ENCODE results near the gene LMBR1.

Gene LMBR1

GRCh38 chr7:156889746-156890145 is 3.2 kb downstream of the LMBR1 start:
- TF ChIP-seq POLR2AphosphoS5 (IDR thresholded peaks at IDR 0.05; ENCODE audit: low read depth, low read length) (no peak), FOXP2 (optimal IDR thresholded peaks at IDR 0.05; ENCODE audit: borderline replicate concordance, extremely low read depth, extremely low read length, insufficient read depth) (no peak), TAF1 (IDR thresholded peaks at IDR 0.05; ENCODE audit: borderline replicate concordance, insufficient read depth, low read length) (no peak), SIN3A (IDR thresholded peaks at IDR 0.05; ENCODE audit: borderline replicate concordance, insufficient read depth, low read length) (no peak)
- TF ChIP-seq, protein P1, sequence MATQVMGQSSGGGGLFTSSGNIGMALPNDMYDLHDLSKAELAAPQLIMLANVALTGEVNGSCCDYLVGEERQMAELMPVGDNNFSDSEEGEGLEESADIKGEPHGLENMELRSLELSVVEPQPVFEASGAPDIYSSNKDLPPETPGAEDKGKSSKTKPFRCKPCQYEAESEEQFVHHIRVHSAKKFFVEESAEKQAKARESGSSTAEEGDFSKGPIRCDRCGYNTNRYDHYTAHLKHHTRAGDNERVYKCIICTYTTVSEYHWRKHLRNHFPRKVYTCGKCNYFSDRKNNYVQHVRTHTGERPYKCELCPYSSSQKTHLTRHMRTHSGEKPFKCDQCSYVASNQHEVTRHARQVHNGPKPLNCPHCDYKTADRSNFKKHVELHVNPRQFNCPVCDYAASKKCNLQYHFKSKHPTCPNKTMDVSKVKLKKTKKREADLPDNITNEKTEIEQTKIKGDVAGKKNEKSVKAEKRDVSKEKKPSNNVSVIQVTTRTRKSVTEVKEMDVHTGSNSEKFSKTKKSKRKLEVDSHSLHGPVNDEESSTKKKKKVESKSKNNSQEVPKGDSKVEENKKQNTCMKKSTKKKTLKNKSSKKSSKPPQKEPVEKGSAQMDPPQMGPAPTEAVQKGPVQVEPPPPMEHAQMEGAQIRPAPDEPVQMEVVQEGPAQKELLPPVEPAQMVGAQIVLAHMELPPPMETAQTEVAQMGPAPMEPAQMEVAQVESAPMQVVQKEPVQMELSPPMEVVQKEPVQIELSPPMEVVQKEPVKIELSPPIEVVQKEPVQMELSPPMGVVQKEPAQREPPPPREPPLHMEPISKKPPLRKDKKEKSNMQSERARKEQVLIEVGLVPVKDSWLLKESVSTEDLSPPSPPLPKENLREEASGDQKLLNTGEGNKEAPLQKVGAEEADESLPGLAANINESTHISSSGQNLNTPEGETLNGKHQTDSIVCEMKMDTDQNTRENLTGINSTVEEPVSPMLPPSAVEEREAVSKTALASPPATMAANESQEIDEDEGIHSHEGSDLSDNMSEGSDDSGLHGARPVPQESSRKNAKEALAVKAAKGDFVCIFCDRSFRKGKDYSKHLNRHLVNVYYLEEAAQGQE (IDR thresholded peaks at IDR 0.05; ENCODE audit: insufficient read depth in 1 of 2, low read depth in 2 of 2, low read length in 2 of 2): no peak

DNA sequence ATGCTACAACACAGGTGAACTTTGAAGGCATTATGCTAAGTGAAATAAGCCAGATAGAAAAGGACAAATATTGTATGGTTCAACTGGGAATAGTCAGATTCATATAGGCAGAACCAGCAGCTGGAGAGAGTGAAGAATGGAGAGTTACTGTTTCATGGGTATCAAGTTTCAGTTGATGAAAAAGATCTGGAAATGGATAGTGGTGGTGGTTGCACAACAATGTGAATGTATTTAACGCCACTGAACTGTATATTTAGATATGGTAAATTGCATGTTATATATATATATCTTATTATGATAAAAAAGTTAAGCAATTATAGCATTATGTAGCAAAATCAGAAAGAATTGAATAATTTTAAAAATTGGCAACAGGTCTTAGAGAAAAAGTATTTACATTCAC is 3.9 kb downstream of the LMBR1 start:
- no peak for TF ChIP-seq TAF1 (IDR thresholded peaks at IDR 0.05; ENCODE audit: borderline replicate concordance, insufficient read depth, low read length)
- TF ChIP-seq, protein P1 (IDR thresholded peaks at IDR 0.05; ENCODE audit: insufficient read depth in 1 of 2, low read depth in 2 of 2, low read length in 2 of 2): no peak
- TF ChIP-seq POLR2AphosphoS5 (IDR thresholded peaks at IDR 0.05; ENCODE audit: low read depth, low read length): no peak
- no peak for TF ChIP-seq SIN3A (IDR thresholded peaks at IDR 0.05; ENCODE audit: borderline replicate concordance, insufficient read depth, low read length)
- no peak for TF ChIP-seq FOXP2 (optimal IDR thresholded peaks at IDR 0.05; ENCODE audit: borderline replicate concordance, extremely low read depth, extremely low read length, insufficient read depth)

- TF ChIP-seq POLR2AphosphoS5 (IDR thresholded peaks at IDR 0.05; ENCODE audit: low read depth, low read length) (no peak), TAF1 (IDR thresholded peaks at IDR 0.05; ENCODE audit: borderline replicate concordance, insufficient read depth, low read length) (no peak), SIN3A (IDR thresholded peaks at IDR 0.05; ENCODE audit: borderline replicate concordance, insufficient read depth, low read length) (no peak), FOXP2 (optimal IDR thresholded peaks at IDR 0.05; ENCODE audit: borderline replicate concordance, extremely low read depth, extremely low read length, insufficient read depth) (no peak)
- TF ChIP-seq, protein P1 (IDR thresholded peaks at IDR 0.05; ENCODE audit: insufficient read depth in 1 of 2, low read depth in 2 of 2, low read length in 2 of 2): no peak
These were observed 6.8 kb downstream of the LMBR1 start for GRCh38 chr7:156886020-156886795.

GRCh38 chr7:156881679-156882078 is 11.3 kb downstream of the LMBR1 start:
- TF ChIP-seq, protein P1 (IDR thresholded peaks at IDR 0.05; ENCODE audit: insufficient read depth in 1 of 2, low read depth in 2 of 2, low read length in 2 of 2): no peak
- TF ChIP-seq SIN3A (IDR thresholded peaks at IDR 0.05; ENCODE audit: borderline replicate concordance, insufficient read depth, low read length) (no peak), POLR2AphosphoS5 (IDR thresholded peaks at IDR 0.05; ENCODE audit: low read depth, low read length) (no peak), FOXP2 (optimal IDR thresholded peaks at IDR 0.05; ENCODE audit: borderline replicate concordance, extremely low read depth, extremely low read length, insufficient read depth) (no peak), TAF1 (IDR thresholded peaks at IDR 0.05; ENCODE audit: borderline replicate concordance, insufficient read depth, low read length) (no peak)

All from PFSK-1 (cell line).